Loucy (cell line): Measurements from ENCODE around the gene TDRD9.

Experiments
- H2AFZ ChIP-seq: fragments of 200-600 bp; sonication (generic); 2 replicates; pipeline ENCODE4 v1.6.0; 2016; ENCODE audit warnings: antibody characterized with exemption, mild to moderate bottlenecking, low read length, moderate library complexity
- H3F3A ChIP-seq: fragments of 200-600 bp; 2 replicates; pipeline ENCODE4 v1.6.0; 2016; ENCODE audit warnings: antibody characterized with exemption, low read depth, mild to moderate bottlenecking
- H3K27me3 ChIP-seq: fragments of 200-600 bp; sonication (generic); 2 replicates; pipeline ENCODE4 v1.6.1; 2014; ENCODE audit warnings: low read length, mild to moderate bottlenecking; ENCODE audit not compliant: insufficient read depth, poor library complexity, severe bottlenecking
- H3K36me3 ChIP-seq: fragments of 200-600 bp; sonication (generic); 2 replicates; pipeline ENCODE4 v1.6.1; 2016; ENCODE audit warnings: low read length; ENCODE audit not compliant: insufficient read depth
- H3K4me1 ChIP-seq: fragments of 200-600 bp; sonication (generic); 2 replicates; pipeline ENCODE4 v1.5.1; 2014; ENCODE audit warnings: low read length, mild to moderate bottlenecking; ENCODE audit not compliant: insufficient read depth, poor library complexity, severe bottlenecking
- H3K4me2 ChIP-seq: fragments of 200-600 bp; sonication (generic); 2 replicates; pipeline ENCODE4 v1.6.0; 2014; ENCODE audit warnings: antibody characterized with exemption, low read length, low read depth, mild to moderate bottlenecking; ENCODE audit not compliant: poor library complexity, severe bottlenecking
- H3K4me3 ChIP-seq: fragments of 200-600 bp; sonication (generic); 2 replicates; pipeline ENCODE4 v1.5.1; 2014; ENCODE audit warnings: low read length, mild to moderate bottlenecking, mixed read lengths; ENCODE audit not compliant: poor library complexity, severe bottlenecking
- H3K79me2 ChIP-seq: fragments of 200-600 bp; sonication (generic); 2 replicates; pipeline ENCODE4 v1.6.1; 2014; ENCODE audit warnings: low read length; ENCODE audit not compliant: insufficient read depth
- H3K9ac ChIP-seq: fragments of 200-600 bp; sonication (generic); 2 replicates; pipeline ENCODE4 v1.6.0; 2014; ENCODE audit warnings: mild to moderate bottlenecking, low read depth, low read length, moderate library complexity; ENCODE audit not compliant: poor library complexity, severe bottlenecking
- H3K9me2 ChIP-seq: fragments of 200-600 bp; sonication (generic); replicated peaks from 2 replicates; pipeline ENCODE4 v1.6.1; 2016; ENCODE audit warnings: low read depth, low read length, mixed read lengths
- H3K9me3 ChIP-seq: fragments of 200-600 bp; sonication (generic); 2 replicates; pipeline ENCODE4 v1.6.1; 2014; ENCODE audit warnings: mild to moderate bottlenecking, antibody characterized with exemption, low read length, low read depth; ENCODE audit not compliant: insufficient read depth
- H4K20me1 ChIP-seq: fragments of 200-600 bp; sonication (generic); 2 replicates; pipeline ENCODE4 v1.6.0; 2014; ENCODE audit warnings: antibody characterized with exemption, low read length, mild to moderate bottlenecking; ENCODE audit not compliant: insufficient read depth, poor library complexity, severe bottlenecking
- CTCF ChIP-seq: fragments of 200-600 bp; sonication (generic); conservative IDR thresholded peaks from 2 replicates; pipeline ENCODE4 v1.5.1; 2014; ENCODE audit warnings: mild to moderate bottlenecking, antibody characterized with exemption, low read length
- EZH2phosphoT487 ChIP-seq: fragments of 200-600 bp; IDR thresholded peaks from 2 replicates; pipeline ENCODE4 v1.6.1; 2018; ENCODE audit warnings: antibody characterized with exemption, mild to moderate bottlenecking, moderate library complexity, borderline replicate concordance

Gene TDRD9

DNA sequence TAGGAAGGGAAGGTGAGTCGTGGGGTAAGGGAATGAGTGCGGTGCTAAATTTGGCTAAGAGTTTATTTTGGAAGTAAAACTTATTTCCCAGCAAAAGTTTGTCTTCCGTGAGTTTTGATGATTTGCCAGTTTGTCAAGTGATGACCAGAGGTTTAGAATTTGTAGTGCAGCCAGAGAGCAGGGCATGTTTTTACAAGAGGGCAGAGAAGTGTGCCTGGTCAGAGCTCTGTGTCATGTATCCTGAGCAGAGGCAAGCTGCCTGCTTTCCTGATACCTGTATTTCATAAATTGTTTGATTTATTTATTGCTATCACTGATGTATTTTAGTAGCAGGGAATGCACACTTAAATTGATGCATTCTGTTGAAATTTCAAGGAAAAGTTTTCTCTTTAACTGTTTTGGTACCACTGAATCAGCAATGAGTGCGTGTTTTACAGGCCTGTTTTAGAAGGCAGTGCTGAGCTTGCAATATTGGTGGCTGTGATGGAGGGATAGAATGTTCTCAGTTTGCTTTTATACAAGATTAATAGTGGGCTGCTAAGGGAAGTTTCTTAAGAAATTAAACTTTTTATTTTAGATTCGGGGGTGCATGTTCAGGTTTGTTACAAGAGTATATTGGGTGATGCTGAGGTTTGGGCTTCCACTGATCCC is 33.8 kb downstream of the TDRD9 start:
- TF ChIP-seq CTCF (no peak), EZH2phosphoT487 (no peak)
- H3K4me2 ChIP-seq = no peak overlapping the region
- H2AFZ ChIP-seq = no peak overlapping the region
- no peaks in the 10 kb centered on the region for H3K9me2 ChIP-seq
- H3K27me3 ChIP-seq = no peaks in the 10 kb centered on the region
- no peak overlapping the region for H3K9ac ChIP-seq
- no peaks in the 10 kb centered on the region for H3K4me1 ChIP-seq
- no peaks in the 10 kb centered on the region for H3K9me3 ChIP-seq
- H4K20me1 ChIP-seq = no peaks in the 10 kb centered on the region
- no peaks in the 10 kb centered on the region for H3K79me2 ChIP-seq
- H3K36me3 ChIP-seq = no peaks in the 10 kb centered on the region
- H3K4me3 ChIP-seq = no peak overlapping the region
- no peaks in the 10 kb centered on the region for H3F3A ChIP-seq

- no peaks in the 10 kb centered on the region for H3F3A ChIP-seq
- H4K20me1 ChIP-seq = no peaks in the 10 kb centered on the region
- H3K4me2 ChIP-seq = no peak overlapping the region
- H3K9me3 ChIP-seq = no peaks in the 10 kb centered on the region
- no peak overlapping the region for H2AFZ ChIP-seq
- TF ChIP-seq EZH2phosphoT487 (no peak), CTCF (no peak)
- H3K36me3 ChIP-seq = no peaks in the 10 kb centered on the region
- H3K4me3 ChIP-seq = no peak overlapping the region
- H3K4me1 ChIP-seq = no peaks in the 10 kb centered on the region
- no peaks in the 10 kb centered on the region for H3K27me3 ChIP-seq
- no peak overlapping the region for H3K9ac ChIP-seq
- H3K79me2 ChIP-seq = no peaks in the 10 kb centered on the region
- H3K9me2 ChIP-seq = no peaks in the 10 kb centered on the region
Measured at GRCh38 chr14:103966631-103967030, 38.4 kb downstream of the TDRD9 start.

GRCh38 chr14:103969961-103970360 is 41.7 kb downstream of the TDRD9 start:
- Histone ChIP-seq H4K20me1 (no peaks in the 10 kb centered on the region), H3K9me3 (no peaks in the 10 kb centered on the region), H3K36me3 (no peaks in the 10 kb centered on the region), H3K4me3 (no peak overlapping the region), H3K9me2 (no peaks in the 10 kb centered on the region), H3K9ac (no peak overlapping the region), H2AFZ (no peak overlapping the region), H3F3A (no peaks in the 10 kb centered on the region), H3K4me1 (no peaks in the 10 kb centered on the region), H3K27me3 (no peaks in the 10 kb centered on the region), H3K4me2 (no peak overlapping the region), H3K79me2 (no peaks in the 10 kb centered on the region)
- TF ChIP-seq EZH2phosphoT487 = no peak
- no peak for TF ChIP-seq CTCF
